ENCODE measurements around the gene SH2D3C.

SH2D3C gene

DNA sequence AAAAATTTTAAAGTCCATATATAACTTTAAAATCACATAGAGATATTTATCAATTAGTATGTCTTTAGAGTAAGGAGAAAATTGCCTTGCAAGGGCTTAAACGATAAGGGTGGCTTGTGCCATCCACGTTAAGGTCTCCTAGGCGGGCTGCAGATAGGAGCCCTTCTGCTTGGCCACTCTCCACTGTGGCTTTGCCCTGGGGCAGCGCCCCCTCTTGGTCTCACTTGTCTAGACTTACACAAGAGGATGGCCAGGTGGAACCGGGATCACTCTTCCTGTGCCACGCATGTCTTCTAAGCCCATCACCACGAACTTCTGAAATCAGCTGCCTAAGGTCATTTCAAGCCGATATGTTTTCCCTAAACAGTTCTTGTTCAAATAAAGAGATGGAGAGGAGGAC, 27.2 kb upstream of the SH2D3C start:
- DNase-seq (ENCODE audit: low read depth): peak; percentile 42
- no peak overlapping the region for H3K4me3 ChIP-seq (replicated peaks; ENCODE audit: low read depth, low read length)
- peak; percentile 51 for TF ChIP-seq CTCF (IDR thresholded peaks at IDR 0.05; ENCODE audit: low read length, missing control alignments)

GRCh38 chr9:127803507-127804352, 25.3 kb upstream of the SH2D3C start:
- TF ChIP-seq CTCF (IDR thresholded peaks at IDR 0.05; ENCODE audit: low read length, missing control alignments): no peak
- DNase-seq (ENCODE audit: low read depth): peak; percentile 56
- H3K4me3 ChIP-seq (replicated peaks; ENCODE audit: low read depth, low read length): peak overlapping the region; percentile 88

DNA sequence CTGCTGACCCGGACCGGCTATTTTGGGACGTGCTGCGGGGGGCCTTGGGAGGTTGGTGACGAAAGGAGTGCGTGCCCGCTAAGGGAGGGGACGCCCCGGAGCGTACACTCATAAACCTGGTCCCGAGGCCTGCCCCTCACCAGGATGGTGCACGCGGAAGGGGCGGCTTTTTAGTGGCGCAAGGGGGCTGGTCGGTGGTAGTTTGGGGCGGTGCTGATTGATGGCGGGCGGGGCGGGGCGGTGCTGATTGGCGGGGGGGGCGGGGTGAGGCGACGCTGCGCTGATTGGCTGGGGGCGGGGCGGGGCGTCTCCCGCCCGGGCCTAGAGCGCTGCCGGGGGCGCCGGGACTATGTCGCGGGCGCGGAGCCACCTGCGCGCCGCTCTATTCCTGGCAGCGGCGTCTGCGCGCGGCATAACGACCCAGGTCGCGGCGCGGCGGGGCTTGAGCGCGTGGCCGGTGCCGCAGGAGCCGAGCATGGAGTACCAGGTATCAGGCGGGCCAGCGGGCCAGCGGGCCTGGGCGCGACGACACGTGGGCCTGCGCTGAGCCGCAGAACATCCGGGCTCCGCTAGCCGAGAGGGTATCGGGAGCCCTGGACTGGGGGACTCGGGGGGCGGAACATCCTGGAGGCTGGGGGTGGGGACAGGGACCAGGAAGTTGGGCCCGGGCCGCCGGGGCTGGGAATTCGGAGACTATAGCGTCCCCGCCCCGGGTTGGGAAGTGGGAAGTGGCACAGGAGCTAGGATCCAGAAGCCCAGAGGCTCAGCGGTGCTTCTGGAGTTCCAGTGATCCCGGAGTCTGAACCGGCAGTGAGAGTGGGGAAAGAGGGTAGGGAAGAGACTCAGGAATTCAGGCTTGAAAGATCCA, 24.3 kb upstream of the SH2D3C start, which contains the start of gene FPGS:
TSS of gene FPGS (plus strand) at position 307 of the 868 bp plus-strand sequence. CDS start at position 350, 43 bp downstream.
- TF ChIP-seq CTCF (IDR thresholded peaks at IDR 0.05; ENCODE audit: low read length, missing control alignments): no peak
- H3K4me3 ChIP-seq (replicated peaks; ENCODE audit: low read depth, low read length): peak within 1 kb of the TSS; percentile 88
- DNase-seq (ENCODE audit: low read depth): peak; percentile 84

- TF ChIP-seq CTCF (IDR thresholded peaks at IDR 0.05; ENCODE audit: low read length, missing control alignments): no peak
- DNase-seq (ENCODE audit: low read depth): peak; percentile 73
- peak overlapping the region; percentile 88 for H3K4me3 ChIP-seq (replicated peaks; ENCODE audit: low read depth, low read length)
These were observed 23.6 kb upstream of the SH2D3C start for GRCh38 chr9:127801955-127802575.

DNA sequence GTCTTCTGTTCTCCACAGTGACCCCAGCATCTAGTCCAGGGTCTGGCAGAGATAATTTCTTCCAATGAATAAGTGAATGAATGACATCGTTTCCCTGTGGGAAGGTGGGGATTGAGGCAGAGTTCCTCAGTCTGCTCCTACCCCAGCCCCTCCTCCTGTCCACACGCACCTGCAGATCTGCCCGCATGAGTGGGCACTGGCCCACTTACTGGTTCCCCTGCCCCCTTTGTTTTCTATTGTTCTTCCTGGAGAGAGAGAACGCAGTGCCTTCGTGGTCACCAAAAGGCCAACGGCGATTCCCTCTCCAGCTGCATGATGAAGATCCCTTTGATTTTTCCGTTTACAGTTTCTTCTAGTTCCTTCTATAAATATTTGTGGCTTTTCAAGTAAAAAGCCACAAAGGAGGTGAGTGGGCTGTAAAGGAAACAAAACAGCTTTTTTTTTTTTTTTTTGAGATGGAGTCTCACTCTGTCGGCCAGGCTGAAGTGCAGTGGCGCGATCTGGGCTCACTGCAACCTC, 18.4 kb upstream of the SH2D3C start:
- DNase-seq (ENCODE audit: low read depth): no peak
- no peak overlapping the region for H3K4me3 ChIP-seq (replicated peaks; ENCODE audit: low read depth, low read length)
- no peak for TF ChIP-seq CTCF (IDR thresholded peaks at IDR 0.05; ENCODE audit: low read length, missing control alignments)

GRCh38 chr9:127796225-127796813, 17.9 kb upstream of the SH2D3C start:
- no peak overlapping the region for H3K4me3 ChIP-seq (replicated peaks; ENCODE audit: low read depth, low read length)
- DNase-seq (ENCODE audit: low read depth): no peak
- TF ChIP-seq CTCF (IDR thresholded peaks at IDR 0.05; ENCODE audit: low read length, missing control alignments): no peak
